ENCODE results near the gene BRD9. TPM values are rescaled to one million over a fixed set of nuclear protein-coding genes. Genes with fewer than 3 reads are reported as not detected.
"Not testable (repeated sequence)": the region's sequence is repeated elsewhere in the genome, so short reads cannot be mapped to it uniquely, and the experiment has no call there.

BRD9 gene
- total RNA-seq, 4 donors from 2014 or later = 35.8 to 55.3 (median 49.0) TPM

- no peaks in the 10 kb centered on the region for H3K9me3 ChIP-seq
- peaks cover 0 to 26% (median 12%) of the 10 kb centered on the region in 4 donors for H3K4me1 ChIP-seq
- TF ChIP-seq CTCF (IDR thresholded peaks at IDR 0.05) (no peak), EP300 (IDR thresholded peaks at IDR 0.05) (no peak), POLR2A (IDR thresholded peaks at IDR 0.05) (no peak)
- no peak for DNase-seq (ENCODE audit: low spot score in 2 of 2)
- peaks cover 0 to 7% of the 10 kb centered on the region in 2 donors for H3K27me3 ChIP-seq
- H3K36me3 ChIP-seq = no peaks in the 10 kb centered on the region
- WGBS, 2 donors = 86 to 87% methylated on average over 13 of the region's 13 CpGs
- H3K27ac ChIP-seq = no peak overlapping the region
- no peak overlapping the region for H3K4me3 ChIP-seq
Observed at GRCh38 chr5:931570-932145, 39.1 kb upstream of the BRD9 start.

DNA sequence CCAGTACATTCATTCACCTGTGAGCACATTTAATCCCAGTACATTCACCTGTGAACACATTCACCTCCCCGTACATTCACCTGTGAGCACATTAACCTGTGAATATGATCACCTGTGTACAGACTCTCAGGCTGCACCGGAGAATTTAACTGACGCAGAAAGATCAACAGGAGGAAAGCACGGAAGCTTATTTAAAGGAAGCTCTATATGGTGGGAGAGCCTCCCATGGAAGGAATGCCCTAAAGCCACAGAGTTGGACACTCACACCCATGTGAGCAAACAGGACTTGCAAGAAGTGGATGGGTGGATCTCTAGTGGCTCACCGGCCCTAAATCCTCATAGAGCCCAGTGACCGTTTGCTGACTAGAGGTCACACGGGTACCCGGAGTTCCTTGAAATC is 38.3 kb upstream of the BRD9 start:
- Histone ChIP-seq H3K27me3 (peaks cover 0 to 15% of the 10 kb centered on the region in 2 donors), H3K4me3 (no peak overlapping the region), H3K9me3 (no peaks in the 10 kb centered on the region), H3K36me3 (no peaks in the 10 kb centered on the region), H3K27ac (no peak overlapping the region), H3K4me1 (peaks cover 0 to 34% (median 15%) of the 10 kb centered on the region in 4 donors)
- TF ChIP-seq POLR2A (IDR thresholded peaks at IDR 0.05) (no peak), CTCF (IDR thresholded peaks at IDR 0.05) (no peak), EP300 (IDR thresholded peaks at IDR 0.05) (no peak)
- no peak for DNase-seq (ENCODE audit: low spot score in 2 of 2)
- WGBS, 2 donors = 87 to 98% methylated on average over 8 of the region's 8 CpGs

DNA sequence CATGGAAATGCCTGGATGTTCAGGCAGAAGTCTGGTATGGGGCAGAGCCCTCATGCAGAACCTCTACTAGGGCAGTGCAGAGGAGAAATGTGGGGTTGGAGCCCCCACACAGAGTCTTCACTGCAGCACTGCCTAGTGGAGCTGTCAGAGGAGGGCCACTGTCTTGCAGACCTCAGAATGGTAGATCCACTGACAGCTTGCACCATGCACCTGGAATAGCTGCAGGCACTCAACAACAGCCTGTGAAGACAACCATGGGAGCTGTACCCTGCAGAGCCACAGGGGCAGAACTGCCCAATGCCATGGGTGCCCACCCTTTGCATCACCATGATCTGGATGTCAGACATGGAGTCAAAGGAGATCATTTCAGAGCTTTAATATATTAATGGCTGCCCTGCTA is 37.0 kb upstream of the BRD9 start:
- TF ChIP-seq EP300 (IDR thresholded peaks at IDR 0.05) = no peak
- no peak for TF ChIP-seq CTCF (IDR thresholded peaks at IDR 0.05)
- TF ChIP-seq POLR2A (IDR thresholded peaks at IDR 0.05) = no peak
- peaks cover 0 to 34% (median 15%) of the 10 kb centered on the region in 4 donors for H3K4me1 ChIP-seq
- no peaks in the 10 kb centered on the region for H3K9me3 ChIP-seq
- DNase-seq (ENCODE audit: low spot score in 2 of 2) = no peak
- no peak overlapping the region for H3K4me3 ChIP-seq
- H3K27me3 ChIP-seq = peaks cover 0 to 25% of the 10 kb centered on the region in 2 donors
- no peak overlapping the region for H3K27ac ChIP-seq
- no peaks in the 10 kb centered on the region for H3K36me3 ChIP-seq

GRCh38 chr5:929182-929581 is 36.6 kb upstream of the BRD9 start:
- Histone ChIP-seq H3K27me3 (peaks cover 0 to 29% of the 10 kb centered on the region in 2 donors), H3K4me1 (peaks cover 0 to 34% (median 15%) of the 10 kb centered on the region in 4 donors)
- DNase-seq (ENCODE audit: low spot score in 2 of 2); H3K27ac ChIP-seq; H3K36me3 ChIP-seq; H3K4me3 ChIP-seq; H3K9me3 ChIP-seq: not testable (repeated sequence)

DNA sequence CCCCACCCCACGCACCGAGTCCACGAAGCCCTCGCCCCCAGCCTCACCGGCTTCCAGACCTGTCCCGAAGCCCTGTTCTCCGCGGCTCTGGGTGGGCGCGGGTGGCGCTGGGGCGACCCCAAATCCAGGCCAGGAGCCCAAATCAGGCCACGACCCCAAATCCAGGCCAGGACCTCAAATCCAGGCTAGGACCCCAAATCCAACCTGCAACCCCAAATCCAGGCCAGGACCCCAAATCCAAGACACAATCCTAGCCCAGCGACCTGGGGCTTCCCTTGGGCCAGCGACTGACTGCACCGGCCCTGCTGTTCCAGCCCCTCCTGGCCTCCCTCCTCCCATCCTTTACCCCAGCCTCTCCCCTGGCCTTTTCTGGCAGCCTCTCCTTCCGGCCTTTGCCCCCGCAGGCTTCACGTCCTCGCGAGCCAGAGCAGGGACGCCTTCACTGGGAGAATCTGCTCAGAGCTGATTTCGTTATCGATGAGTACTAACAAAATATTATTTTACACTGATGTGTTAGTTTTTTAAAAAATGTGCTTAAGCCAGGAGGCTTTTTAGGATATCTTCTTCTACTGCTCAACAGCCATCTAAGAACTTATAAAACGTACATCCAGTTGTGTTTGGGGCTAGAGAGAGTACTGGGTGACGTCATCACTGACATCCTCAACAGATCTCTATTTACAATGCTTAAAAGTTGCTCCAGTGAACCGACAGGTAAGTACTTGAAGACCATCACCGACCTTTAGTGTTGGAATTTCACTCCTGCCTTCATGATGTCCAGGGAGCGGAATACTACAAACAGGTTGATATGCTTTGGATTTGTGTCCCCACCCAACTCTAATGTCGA is 34.8 kb upstream of the BRD9 start:
- H3K4me3 ChIP-seq = peak overlapping the region in 2 of 4 donors; percentile 34 to 40
- H3K36me3 ChIP-seq = no peaks in the 10 kb centered on the region
- no peaks in the 10 kb centered on the region for H3K9me3 ChIP-seq
- H3K27ac ChIP-seq = no peak overlapping the region
- peaks cover 0 to 32% of the 10 kb centered on the region in 2 donors for H3K27me3 ChIP-seq
- WGBS, 2 donors = 79 to 87% methylated on average over 21 to 25 of the region's 30 CpGs
- TF ChIP-seq POLR2A (IDR thresholded peaks at IDR 0.05) (no peak), CTCF (IDR thresholded peaks at IDR 0.05) (no peak), EP300 (IDR thresholded peaks at IDR 0.05) (no peak)
- DNase-seq (ENCODE audit: low spot score in 2 of 2) = no peak
- H3K4me1 ChIP-seq = peaks cover 0 to 21% (median 6%) of the 10 kb centered on the region in 4 donors

Data from tibial nerve (tissue), 4 donors.